GM19455 (cell line): Measurements from ENCODE around the gene GDAP2.
"Not testable (repeated sequence)": the region's sequence is repeated elsewhere in the genome, so short reads cannot be mapped to it uniquely, and the experiment has no call there.

Experiments
- ATAC-seq: cut with Tn5 transposase; IDR thresholded peaks from one replicate; pipeline ENCODE4 v1.9.1; 2021; ENCODE audit not compliant: unreplicated experiment

GDAP2 gene

GRCh38 chr1:117904485-117904884 lies 24.9 kb downstream of the GDAP2 start:
- no peak for ATAC-seq

GRCh38 chr1:117902944-117903343 lies 26.5 kb downstream of the GDAP2 start:
- no peak for ATAC-seq

- ATAC-seq = no peak
Observed at GRCh38 chr1:117899801-117900200, 29.6 kb downstream of the GDAP2 start.

- ATAC-seq = no peak
Observed at GRCh38 chr1:117897551-117897950, 31.9 kb downstream of the GDAP2 start.

- ATAC-seq = peak; percentile 91
Observed at GRCh38 chr1:117895482-117896114, 33.8 kb downstream of the GDAP2 start.

- ATAC-seq = no peak
Observed at GRCh38 chr1:117894078-117894477, 35.3 kb downstream of the GDAP2 start.

- ATAC-seq = no peak
Observed at GRCh38 chr1:117892512-117892911, 36.9 kb downstream of the GDAP2 start.

- ATAC-seq = no peak
Observed at GRCh38 chr1:117890452-117890851, 39.0 kb downstream of the GDAP2 start.

- ATAC-seq = no peak
Observed at GRCh38 chr1:117886101-117886795, 43.2 kb downstream of the GDAP2 start.

GRCh38 chr1:117883616-117884015 lies 45.8 kb downstream of the GDAP2 start:
- ATAC-seq = no peak

GRCh38 chr1:117879284-117879683 lies 50.1 kb downstream of the GDAP2 start:
- ATAC-seq = no peak

GRCh38 chr1:117877823-117878222 lies 51.6 kb downstream of the GDAP2 start:
- ATAC-seq = no peak

GRCh38 chr1:117871013-117871412 lies 58.4 kb downstream of the GDAP2 start:
- no peak for ATAC-seq

GRCh38 chr1:117861694-117862093 lies 67.7 kb downstream of the GDAP2 start:
- no peak for ATAC-seq

GRCh38 chr1:117860896-117861610 lies 68.4 kb downstream of the GDAP2 start:
- no peak for ATAC-seq

- no peak for ATAC-seq
Observed at GRCh38 chr1:117859901-117860300, 69.5 kb downstream of the GDAP2 start.

- ATAC-seq = no peak
Observed at GRCh38 chr1:117857418-117857817, 72.0 kb downstream of the GDAP2 start.

GRCh38 chr1:117852853-117853553 lies 76.4 kb downstream of the GDAP2 start:
- no peak for ATAC-seq

- ATAC-seq = no peak
Observed at GRCh38 chr1:117851687-117852086, 77.7 kb downstream of the GDAP2 start.

GRCh38 chr1:117846674-117847425 lies 82.6 kb downstream of the GDAP2 start:
- ATAC-seq = no peak

GRCh38 chr1:117844478-117844877 lies 84.9 kb downstream of the GDAP2 start:
- ATAC-seq = not testable (repeated sequence)
